Measurements from ENCODE around the gene CTNNA3.

Gene CTNNA3

GRCh38 chr10:66744915-66745314 lies 951.1 kb downstream of the CTNNA3 start:
- DNase-seq (ENCODE audit: low read depth): no peak

GRCh38 chr10:66737241-66737640 lies 958.8 kb downstream of the CTNNA3 start:
- DNase-seq (ENCODE audit: low read depth): no peak
- TF ChIP-seq CTCF (IDR thresholded peaks at IDR 0.05; ENCODE audit: insufficient read depth, low read depth, low read length, missing control alignments): no peak
- H3K4me3 ChIP-seq (ENCODE audit: low read length): no peak overlapping the region

More at GRCh38 chr10:66744915-66745314, 951.1 kb downstream of the CTNNA3 start:
- TF ChIP-seq CTCF (IDR thresholded peaks at IDR 0.05; ENCODE audit: insufficient read depth, low read depth, low read length, missing control alignments): no peak
- no peak overlapping the region for H3K4me3 ChIP-seq (ENCODE audit: low read length)

GRCh38 chr10:66723608-66724400 lies 972.2 kb downstream of the CTNNA3 start:
- no peak for TF ChIP-seq CTCF (IDR thresholded peaks at IDR 0.05; ENCODE audit: insufficient read depth, low read depth, low read length, missing control alignments)
- DNase-seq (ENCODE audit: low read depth): no peak
- no peak overlapping the region for H3K4me3 ChIP-seq (ENCODE audit: low read length)

- H3K4me3 ChIP-seq (ENCODE audit: low read length): no peak overlapping the region
- DNase-seq (ENCODE audit: low read depth): peak; percentile 55
- no peak for TF ChIP-seq CTCF (IDR thresholded peaks at IDR 0.05; ENCODE audit: insufficient read depth, low read depth, low read length, missing control alignments)
Observed at GRCh38 chr10:66719483-66719882, 976.5 kb downstream of the CTNNA3 start.

GRCh38 chr10:66717231-66717981 lies 978.6 kb downstream of the CTNNA3 start:
- no peak overlapping the region for H3K4me3 ChIP-seq (ENCODE audit: low read length)
- no peak for TF ChIP-seq CTCF (IDR thresholded peaks at IDR 0.05; ENCODE audit: insufficient read depth, low read depth, low read length, missing control alignments)
- DNase-seq (ENCODE audit: low read depth): no peak

GRCh38 chr10:66714741-66715140 lies 981.3 kb downstream of the CTNNA3 start:
- TF ChIP-seq CTCF (IDR thresholded peaks at IDR 0.05; ENCODE audit: insufficient read depth, low read depth, low read length, missing control alignments): no peak
- peak; percentile 38 for DNase-seq (ENCODE audit: low read depth)

More at GRCh38 chr10:66714741-66715140, 981.3 kb downstream of the CTNNA3 start:
- no peak overlapping the region for H3K4me3 ChIP-seq (ENCODE audit: low read length)

All from epithelial cell of esophagus (primary cell).